Naive thymus-derived CD4-positive, alpha-beta T cell (primary cell): ENCODE measurements around the gene SYT9. TPM values are rescaled to one million over a fixed set of nuclear protein-coding genes. Genes with fewer than 3 reads are reported as not detected.

Experiments used
- ATAC-seq: fragments of 150-1000 bp; cut with Tn5 transposase; 2 replicates; pipeline ENCODE4 v1.10.0; 2021; ENCODE audit warnings: mild to moderate bottlenecking, moderate library complexity
- CTCF ChIA-PET: fragments of 350-600 bp; sonication (Branson Sonifier 250); formaldehyde crosslinking; loops from one replicate; lab custom pipeline; 2021; ENCODE audit warnings: antibody characterized with exemption; lab: Charles Lee
- POLR2A ChIA-PET: fragments of 350-600 bp; sonication (Branson Sonifier 250); formaldehyde crosslinking; loops from one replicate; lab custom pipeline; 2021; ENCODE audit warnings: antibody characterized with exemption, inconsistent platforms; lab: Charles Lee
- DNase-seq, 9 donors: peaks; one replicate each; pipeline versions ENCODE4 v3.0.0 to v3.0.0-alpha.2; 2020 to 2022; ENCODE audit warnings: mixed read lengths in 1 of 9
- H3K27ac ChIP-seq: one replicate; pipeline ENCODE4 v1.7.0; 2013; ENCODE audit warnings: mild to moderate bottlenecking, low read depth, low read length, moderate library complexity
- H3K27me3 ChIP-seq, 2 donors: one replicate each; pipeline ENCODE4 v1.7.0; 2013; ENCODE audit warnings: low read length in 2 of 2, mild to moderate bottlenecking in 2 of 2, moderate library complexity in 2 of 2; ENCODE audit not compliant: control insufficient read depth in 2 of 2, insufficient read depth in 2 of 2
- H3K36me3 ChIP-seq, 3 experiments: 1 replicate in 2 of 3; 2 replicates in 1 of 3; pipeline ENCODE4 v1.7.0; 2013; ENCODE audit warnings: low read length in 3 of 3, mild to moderate bottlenecking in 3 of 3, moderate library complexity in 1 of 3; ENCODE audit not compliant: insufficient read depth in 3 of 3, control insufficient read depth in 2 of 3
- H3K4me1 ChIP-seq, 2 donors: one replicate each; pipeline ENCODE4 v1.7.0; 2013; ENCODE audit warnings: low read length in 2 of 2, mild to moderate bottlenecking in 2 of 2, moderate library complexity in 1 of 2; ENCODE audit not compliant: control insufficient read depth in 2 of 2, insufficient read depth in 2 of 2
- H3K4me3 ChIP-seq: 2 replicates; pipeline ENCODE4 v1.7.0; 2013; ENCODE audit warnings: mild to moderate bottlenecking, low read length
- H3K9me3 ChIP-seq, 3 experiments: 1 replicate in 2 of 3; 2 replicates in 1 of 3; pipeline ENCODE4 v1.7.0; 2013; ENCODE audit warnings: low read length in 3 of 3; ENCODE audit not compliant: control insufficient read depth in 2 of 3
- H3K27ac Mint-ChIP-seq, 9 donors: one replicate each; pipeline ENCODE4 v1.8.0; 2020 to 2022; ENCODE audit warnings: mixed read lengths in 9 of 9, mild to moderate bottlenecking in 8 of 9, moderate library complexity in 5 of 9, inconsistent platforms in 2 of 9
- H3K27me3 Mint-ChIP-seq, 5 donors: one replicate each; pipeline ENCODE4 v1.8.0; 2021 to 2022; ENCODE audit warnings: mixed read lengths in 5 of 5, mild to moderate bottlenecking in 1 of 5
- H3K36me3 Mint-ChIP-seq, 5 donors: one replicate each; pipeline ENCODE4 v1.8.0; 2020 to 2022; ENCODE audit warnings: mixed read lengths in 5 of 5, mild to moderate bottlenecking in 3 of 5, inconsistent platforms in 1 of 5
- H3K4me1 Mint-ChIP-seq, 7 donors: one replicate each; pipeline ENCODE4 v1.8.0; 2020 to 2022; ENCODE audit warnings: mixed read lengths in 7 of 7, mild to moderate bottlenecking in 3 of 7, inconsistent platforms in 1 of 7
- H3K4me3 Mint-ChIP-seq, 10 donors: one replicate each; pipeline ENCODE4 v1.8.0; 2020 to 2022; ENCODE audit warnings: mild to moderate bottlenecking in 10 of 10, mixed read lengths in 10 of 10, moderate library complexity in 6 of 10, inconsistent platforms in 2 of 10
- H3K9me3 Mint-ChIP-seq, 11 donors: one replicate each; pipeline ENCODE4 v1.8.0; 2020 to 2022; ENCODE audit warnings: mixed read lengths in 11 of 11, mild to moderate bottlenecking in 4 of 11, inconsistent platforms in 1 of 11, moderate library complexity in 1 of 11
- intact Hi-C, 2 donors: fragments of 100-400 bp; cut with micrococcal nuclease; formaldehyde crosslinking; loops; one replicate each; pipeline ENCODE4 v1.15.1; 2023
- polyA plus RNA-seq, 2 donors: library from polyadenylated mRNA; unstranded; fragments of 300-500 nt; fragmentation: Illumina TruSeq; gene quantifications; one replicate each; pipeline ENCODE4 v1.2.3, GENCODE V29; 2021
- total RNA-seq, 6 experiments: library from RNA in 5 of 6; stranded (reverse) in 5 of 6; gene quantifications; 1 replicate in 5 of 6; 2 replicates in 1 of 6; pipeline ENCODE4 v1.2.3 and lab custom pipeline; 2021 to 2026

Gene SYT9
- total and polyA plus RNA-seq, 7 experiments from 2014 or later: 0.06 to 0.10 TPM; not detected in 5

GRCh38 chr11:7457211-7457610, 205.5 kb downstream of the SYT9 start:
- Histone ChIP-seq H3K27ac (no peak overlapping the region), H3K4me3 (no peak overlapping the region), H3K9me3 (no peaks in the 10 kb centered on the region), H3K27me3 (no peaks in the 10 kb centered on the region), H3K36me3 (no peaks in the 10 kb centered on the region), H3K4me1 (no peaks in the 10 kb centered on the region)
- Mint-ChIP-seq H3K4me3 (no peak overlapping the region), H3K27me3 (no peaks in the 10 kb centered on the region), H3K36me3 (peaks cover 0 to 16% (median 11%) of the 10 kb centered on the region in 5 donors), H3K27ac (peak overlapping the region in 1 of 9 donors; percentile 4), H3K4me1 (peaks cover 0 to 5% (median 2%) of the 10 kb centered on the region in 7 donors), H3K9me3 (no peaks in the 10 kb centered on the region)
- ATAC-seq (no peak), DNase-seq (no peak)
- ChIA-PET POLR2A (interaction anchor here (0.5 kb wide), 1 partner anchor 319 kb away, joined by 3 read pairs; no protein-coding TSS in a partner anchor), CTCF (interaction anchor here (0.5 kb wide), 1 partner anchor 17 kb away, joined by 4 read pairs; no protein-coding TSS in a partner anchor)
- intact Hi-C loops: no loop called here

GRCh38 chr11:7462706-7463105, 211.0 kb downstream of the SYT9 start:
- H3K9me3 Mint-ChIP-seq: peaks cover 0 to 1% (median 0%) of the 10 kb centered on the region in 11 donors
- DNase-seq (no peak), ATAC-seq (no peak)
- peaks cover 0 to 18% (median 15%) of the 10 kb centered on the region in 7 donors for H3K4me1 Mint-ChIP-seq
- Histone ChIP-seq H3K27ac (no peak overlapping the region), H3K9me3 (no peaks in the 10 kb centered on the region), H3K27me3 (no peaks in the 10 kb centered on the region), H3K4me1 (no peaks in the 10 kb centered on the region), H3K4me3 (no peak overlapping the region), H3K36me3 (no peaks in the 10 kb centered on the region)
- CTCF ChIA-PET: interaction anchor here (0.5 kb wide), 1 partner anchor 46 kb away, joined by 3 read pairs; no protein-coding TSS in a partner anchor
- POLR2A ChIA-PET: no interaction called here
- peaks cover 0 to 19% (median 15%) of the 10 kb centered on the region in 5 donors for H3K36me3 Mint-ChIP-seq
- intact Hi-C loops: no loop called here
- H3K27ac Mint-ChIP-seq: peak overlapping the region in 2 of 9 donors; percentile 57 to 69
- H3K4me3 Mint-ChIP-seq: no peak overlapping the region
- H3K27me3 Mint-ChIP-seq: no peaks in the 10 kb centered on the region

- H3K4me1 Mint-ChIP-seq: peaks cover 0 to 9% (median 9%) of the 10 kb centered on the region in 7 donors
- Histone ChIP-seq H3K4me1 (no peaks in the 10 kb centered on the region), H3K27me3 (no peaks in the 10 kb centered on the region), H3K4me3 (no peak overlapping the region), H3K27ac (no peak overlapping the region), H3K9me3 (no peaks in the 10 kb centered on the region), H3K36me3 (no peaks in the 10 kb centered on the region)
- CTCF ChIA-PET: interaction anchor here (0.6 kb wide), 1 partner anchor 984 kb away, joined by 3 read pairs; no protein-coding TSS in a partner anchor
- H3K4me3 Mint-ChIP-seq: no peak overlapping the region
- DNase-seq (no peak), ATAC-seq (no peak)
- peaks cover 0 to 1% (median 0%) of the 10 kb centered on the region in 11 donors for H3K9me3 Mint-ChIP-seq
- intact Hi-C loops: no loop called here
- POLR2A ChIA-PET: no interaction called here
- peaks cover 0 to 17% (median 4%) of the 10 kb centered on the region in 5 donors for H3K36me3 Mint-ChIP-seq
- H3K27me3 Mint-ChIP-seq: no peaks in the 10 kb centered on the region
- H3K27ac Mint-ChIP-seq: no peak overlapping the region
These were observed 215.9 kb downstream of the SYT9 start for GRCh38 chr11:7467652-7468051.

GRCh38 chr11:7469351-7469865, 217.7 kb downstream of the SYT9 start:
- intact Hi-C loops: no loop called here
- no peaks in the 10 kb centered on the region for H3K27me3 Mint-ChIP-seq
- peaks cover 0 to 1% (median 0%) of the 10 kb centered on the region in 11 donors for H3K9me3 Mint-ChIP-seq
- Histone ChIP-seq H3K36me3 (no peaks in the 10 kb centered on the region), H3K27ac (no peak overlapping the region), H3K27me3 (no peaks in the 10 kb centered on the region), H3K9me3 (no peaks in the 10 kb centered on the region), H3K4me3 (no peak overlapping the region), H3K4me1 (no peaks in the 10 kb centered on the region)
- no peak for DNase-seq
- ChIA-PET POLR2A (no interaction called here), CTCF (interaction anchor here (0.6 kb wide), 1 partner anchor 18 kb away, joined by 5 read pairs; no protein-coding TSS in a partner anchor)
- H3K36me3 Mint-ChIP-seq: peaks cover 0 to 17% (median 4%) of the 10 kb centered on the region in 5 donors
- H3K4me1 Mint-ChIP-seq: peaks cover 0 to 5% (median 0%) of the 10 kb centered on the region in 7 donors
- H3K4me3 Mint-ChIP-seq: no peak overlapping the region
- ATAC-seq: no peak
- no peak overlapping the region for H3K27ac Mint-ChIP-seq

DNA sequence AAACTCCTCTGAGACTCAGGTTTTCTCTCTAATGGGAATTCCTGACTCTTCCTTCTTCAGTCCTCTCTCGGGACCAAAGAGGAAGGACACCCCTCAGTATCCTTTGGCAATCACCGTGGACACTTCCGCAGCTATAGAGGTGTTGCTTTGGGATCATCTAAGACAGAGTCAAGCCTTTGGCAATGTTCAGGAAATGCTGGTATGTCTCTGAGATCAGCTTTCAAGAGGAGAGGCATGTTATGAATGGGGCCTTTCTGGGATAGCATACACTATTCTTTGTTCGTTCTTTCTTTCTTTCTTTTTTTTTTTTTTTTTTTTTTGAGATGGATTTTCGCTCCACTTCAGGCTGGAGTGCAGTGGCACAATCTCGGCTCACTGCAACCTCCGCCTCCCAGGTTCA, 219.4 kb downstream of the SYT9 start:
- H3K36me3 ChIP-seq: no peaks in the 10 kb centered on the region
- Mint-ChIP-seq H3K27ac (no peak overlapping the region), H3K36me3 (peaks cover 0 to 14% (median under 1%) of the 10 kb centered on the region in 5 donors), H3K4me1 (peaks cover 0 to 5% (median 0%) of the 10 kb centered on the region in 7 donors), H3K9me3 (peaks cover 0 to under 1% (median 0%) of the 10 kb centered on the region in 11 donors), H3K4me3 (no peak overlapping the region), H3K27me3 (no peaks in the 10 kb centered on the region)
- H3K27ac ChIP-seq: no peak overlapping the region
- POLR2A ChIA-PET: no interaction called here
- H3K9me3 ChIP-seq: no peaks in the 10 kb centered on the region
- no peak overlapping the region for H3K4me3 ChIP-seq
- intact Hi-C loops: no loop called here
- no peaks in the 10 kb centered on the region for H3K4me1 ChIP-seq
- ATAC-seq (no peak), DNase-seq (no peak)
- CTCF ChIA-PET: no interaction called here
- no peaks in the 10 kb centered on the region for H3K27me3 ChIP-seq

DNA sequence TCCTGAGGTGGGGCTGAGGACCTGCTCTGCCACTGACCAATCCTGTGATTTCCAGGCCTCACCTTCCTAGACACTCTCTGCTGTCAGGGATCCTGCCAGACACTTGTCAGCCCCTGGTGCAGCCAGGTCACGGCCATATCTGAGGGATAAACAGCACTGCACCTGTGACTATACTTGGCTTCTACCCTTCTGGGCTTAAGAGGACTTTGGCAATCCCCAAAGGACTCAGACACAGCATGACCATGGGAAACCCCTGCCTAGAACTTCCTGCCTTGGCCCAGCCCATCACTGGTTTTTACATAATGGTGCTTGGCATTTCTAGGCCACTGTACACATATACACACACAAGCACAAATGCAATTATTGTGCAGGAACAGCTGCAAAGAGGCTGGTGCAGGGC, 222.0 kb downstream of the SYT9 start:
- Histone ChIP-seq H3K9me3 (no peaks in the 10 kb centered on the region), H3K27ac (no peak overlapping the region), H3K27me3 (no peaks in the 10 kb centered on the region), H3K4me3 (no peak overlapping the region), H3K4me1 (no peaks in the 10 kb centered on the region), H3K36me3 (no peaks in the 10 kb centered on the region)
- no peak overlapping the region for H3K4me3 Mint-ChIP-seq
- POLR2A ChIA-PET: no interaction called here
- no peaks in the 10 kb centered on the region for H3K9me3 Mint-ChIP-seq
- H3K36me3 Mint-ChIP-seq: peaks cover 0 to 10% (median 0%) of the 10 kb centered on the region in 5 donors
- intact Hi-C loops: no loop called here
- H3K27ac Mint-ChIP-seq: peak overlapping the region in 1 of 9 donors; percentile 22
- CTCF ChIA-PET: interaction anchor here (1.2 kb wide), 1 partner anchor 133 kb away, joined by 3 read pairs; no protein-coding TSS in a partner anchor
- peaks cover 0 to 5% (median 0%) of the 10 kb centered on the region in 7 donors for H3K4me1 Mint-ChIP-seq
- DNase-seq (no peak), ATAC-seq (peak; percentile 32)
- H3K27me3 Mint-ChIP-seq: peaks cover 0 to 4% (median 0%) of the 10 kb centered on the region in 5 donors

GRCh38 chr11:7480113-7480512, 228.4 kb downstream of the SYT9 start:
- H3K27ac ChIP-seq: no peak overlapping the region
- no peaks in the 10 kb centered on the region for H3K4me1 ChIP-seq
- CTCF ChIA-PET: no interaction called here
- POLR2A ChIA-PET: no interaction called here
- no peak overlapping the region for H3K4me3 ChIP-seq
- DNase-seq (no peak), ATAC-seq (no peak)
- no peaks in the 10 kb centered on the region for H3K27me3 ChIP-seq
- Mint-ChIP-seq H3K9me3 (no peaks in the 10 kb centered on the region), H3K27me3 (peaks cover 0 to 5% (median 0%) of the 10 kb centered on the region in 5 donors), H3K4me1 (no peaks in the 10 kb centered on the region), H3K36me3 (no peaks in the 10 kb centered on the region), H3K27ac (no peak overlapping the region), H3K4me3 (no peak overlapping the region)
- H3K36me3 ChIP-seq: no peaks in the 10 kb centered on the region
- H3K9me3 ChIP-seq: no peaks in the 10 kb centered on the region
- intact Hi-C loops: no loop called here
